ENCODE results near the gene SGSM1. TPM values are rescaled to one million over a fixed set of nuclear protein-coding genes. Genes with fewer than 3 reads are reported as not detected.

SGSM1 gene
- total and polyA plus RNA-seq, 2 of the 4 experiments (the other 2 are of a cell fraction): not detected

DNA sequence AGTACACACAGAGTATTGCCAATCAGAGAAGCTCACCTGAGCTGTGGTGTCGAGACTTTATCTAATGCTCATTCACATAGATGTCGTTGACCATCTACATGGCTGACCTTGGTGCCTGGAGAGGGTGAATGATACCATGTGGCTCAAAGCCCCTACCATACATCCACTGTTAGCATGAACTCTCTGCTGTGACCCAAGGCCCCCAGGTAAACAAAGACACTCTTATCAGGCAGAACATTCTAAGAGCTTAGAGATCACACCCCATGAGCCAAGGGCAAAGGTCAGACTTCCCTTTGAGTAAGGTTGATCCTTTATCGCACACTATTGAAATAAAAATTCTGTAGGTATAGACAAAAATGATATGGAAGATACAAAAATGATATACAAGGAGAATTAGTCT, 16.5 kb upstream of the SGSM1 start:
- Histone ChIP-seq H2BK120ac (ENCODE audit: low read depth, low read length) (no peak overlapping the region), H2BK5ac (ENCODE audit: low read depth, low read length, poor library complexity, severe bottlenecking) (no peak overlapping the region), H3K36me3 (ENCODE audit: control insufficient read depth, insufficient read depth, low read length) (no peaks in the 10 kb centered on the region), H3K4me1 (ENCODE audit: control insufficient read depth, insufficient read depth, low read length) (no peaks in the 10 kb centered on the region), H4K5ac (ENCODE audit: low read depth, low read length) (no peak overlapping the region), H3K4me2 (ENCODE audit: low read depth, low read length) (no peak overlapping the region), H3K4me3 (ENCODE audit: insufficient read depth, low read depth, low read length) (no peak overlapping the region), H2AK5ac (ENCODE audit: low read depth, low read length) (no peak overlapping the region), H2BK15ac (ENCODE audit: low read depth, low read length) (no peak overlapping the region), H3K27ac (ENCODE audit: insufficient read depth, low read length) (no peak overlapping the region), H3K23ac (ENCODE audit: low read depth, low read length) (no peak overlapping the region), H3K9ac (ENCODE audit: low read depth, low read length) (no peak overlapping the region), H4K8ac (ENCODE audit: low read depth in 2 of 2, low read length in 2 of 2) (no peak overlapping the region), H3K27me3 (ENCODE audit: control insufficient read depth, insufficient read depth, low read length) (peaks cover 2% of the 10 kb centered on the region; the same call in 1 of the 2 replicates), H3K18ac (ENCODE audit: low read depth, low read length) (no peak overlapping the region), H3K4ac (ENCODE audit: low read depth, low read length) (no peak overlapping the region), H3K9me3 (ENCODE audit: control insufficient read depth, insufficient read depth, low read length) (no peaks in the 10 kb centered on the region), H3K9me1 (ENCODE audit: insufficient read depth, low read length) (no peaks in the 10 kb centered on the region), H2AK9ac (replicated peaks; ENCODE audit: low read depth, low read length, poor library complexity) (no peak overlapping the region), H4K91ac (ENCODE audit: insufficient read depth, low read depth, low read length) (no peak overlapping the region), H4K20me1 (ENCODE audit: insufficient read depth, low read length) (no peaks in the 10 kb centered on the region), H3K56ac (ENCODE audit: extremely low read depth, insufficient read depth, low read length) (no peak overlapping the region), H2AFZ (replicated peaks; ENCODE audit: low read length, poor library complexity) (no peak overlapping the region), H3K14ac (replicated peaks; ENCODE audit: low read depth, low read length) (no peak overlapping the region), H3K79me1 (ENCODE audit: low read depth in 1 of 2, low read length in 2 of 2) (no peaks in the 10 kb centered on the region), H2BK20ac (ENCODE audit: low read depth, low read length) (no peak overlapping the region)
- TF ChIP-seq, protein P1, sequence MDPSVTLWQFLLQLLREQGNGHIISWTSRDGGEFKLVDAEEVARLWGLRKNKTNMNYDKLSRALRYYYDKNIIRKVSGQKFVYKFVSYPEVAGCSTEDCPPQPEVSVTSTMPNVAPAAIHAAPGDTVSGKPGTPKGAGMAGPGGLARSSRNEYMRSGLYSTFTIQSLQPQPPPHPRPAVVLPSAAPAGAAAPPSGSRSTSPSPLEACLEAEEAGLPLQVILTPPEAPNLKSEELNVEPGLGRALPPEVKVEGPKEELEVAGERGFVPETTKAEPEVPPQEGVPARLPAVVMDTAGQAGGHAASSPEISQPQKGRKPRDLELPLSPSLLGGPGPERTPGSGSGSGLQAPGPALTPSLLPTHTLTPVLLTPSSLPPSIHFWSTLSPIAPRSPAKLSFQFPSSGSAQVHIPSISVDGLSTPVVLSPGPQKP (IDR thresholded peaks at IDR 0.05; ENCODE audit: borderline replicate concordance, low read depth, low read length): no peak
- TF ChIP-seq CHD1 (IDR thresholded peaks at IDR 0.05; ENCODE audit: low read depth, low read length): no peak
- TF ChIP-seq, protein P2, sequence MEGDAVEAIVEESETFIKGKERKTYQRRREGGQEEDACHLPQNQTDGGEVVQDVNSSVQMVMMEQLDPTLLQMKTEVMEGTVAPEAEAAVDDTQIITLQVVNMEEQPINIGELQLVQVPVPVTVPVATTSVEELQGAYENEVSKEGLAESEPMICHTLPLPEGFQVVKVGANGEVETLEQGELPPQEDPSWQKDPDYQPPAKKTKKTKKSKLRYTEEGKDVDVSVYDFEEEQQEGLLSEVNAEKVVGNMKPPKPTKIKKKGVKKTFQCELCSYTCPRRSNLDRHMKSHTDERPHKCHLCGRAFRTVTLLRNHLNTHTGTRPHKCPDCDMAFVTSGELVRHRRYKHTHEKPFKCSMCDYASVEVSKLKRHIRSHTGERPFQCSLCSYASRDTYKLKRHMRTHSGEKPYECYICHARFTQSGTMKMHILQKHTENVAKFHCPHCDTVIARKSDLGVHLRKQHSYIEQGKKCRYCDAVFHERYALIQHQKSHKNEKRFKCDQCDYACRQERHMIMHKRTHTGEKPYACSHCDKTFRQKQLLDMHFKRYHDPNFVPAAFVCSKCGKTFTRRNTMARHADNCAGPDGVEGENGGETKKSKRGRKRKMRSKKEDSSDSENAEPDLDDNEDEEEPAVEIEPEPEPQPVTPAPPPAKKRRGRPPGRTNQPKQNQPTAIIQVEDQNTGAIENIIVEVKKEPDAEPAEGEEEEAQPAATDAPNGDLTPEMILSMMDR (conservative IDR thresholded peaks at IDR 0.05; ENCODE audit: low read depth, low read length): no peak
- TF ChIP-seq, protein P3, sequence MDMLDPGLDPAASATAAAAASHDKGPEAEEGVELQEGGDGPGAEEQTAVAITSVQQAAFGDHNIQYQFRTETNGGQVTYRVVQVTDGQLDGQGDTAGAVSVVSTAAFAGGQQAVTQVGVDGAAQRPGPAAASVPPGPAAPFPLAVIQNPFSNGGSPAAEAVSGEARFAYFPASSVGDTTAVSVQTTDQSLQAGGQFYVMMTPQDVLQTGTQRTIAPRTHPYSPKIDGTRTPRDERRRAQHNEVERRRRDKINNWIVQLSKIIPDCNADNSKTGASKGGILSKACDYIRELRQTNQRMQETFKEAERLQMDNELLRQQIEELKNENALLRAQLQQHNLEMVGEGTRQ (IDR thresholded peaks at IDR 0.05; ENCODE audit: low read depth, low read length): no peak
- TF ChIP-seq MAZ (IDR thresholded peaks at IDR 0.05; ENCODE audit: borderline replicate concordance, low read depth, low read length): no peak
- TF ChIP-seq RCOR1 (IDR thresholded peaks at IDR 0.05; ENCODE audit: insufficient replicate concordance, low read length): no peak
- no peak for TF ChIP-seq SMC3 (IDR thresholded peaks at IDR 0.05; ENCODE audit: low read depth, low read length)
- no peak for TF ChIP-seq RFX5 (IDR thresholded peaks at IDR 0.05; ENCODE audit: low read depth, low read length)
- no peak for TF ChIP-seq FOS (IDR thresholded peaks at IDR 0.05; ENCODE audit: low read depth, low read length)
- ATAC-seq (ENCODE audit: low read depth) (no peak), DNase-seq (no peak)
- dilution Hi-C loops (cut with HindIII; ENCODE audit: low sequenced_read_pairs, unreplicated experiment) (no loop called here), in situ Hi-C loops (cut with MboI; ENCODE audit: low sequenced_read_pairs) (no loop called here), intact Hi-C loops (cut with micrococcal nuclease) (no loop called here)
- POLR2A ChIA-PET (ENCODE audit: unreplicated experiment): no interaction called here
- CTCF ChIA-PET: no interaction called here
- WGBS, 2 experiments (ENCODE audit: extremely low coverage in 2 of 2, insufficient read length in 1 of 2): no CpG with 5 or more reads among the region's 3 CpGs
- no TSS peak for BruUV-seq (replicated peaks)

Measured in IMR-90 (cell line).